NCI-H2081 (cell line): ENCODE measurements around the gene CACNA1B.

Source experiments
- DNase-seq, 2 experiments: peaks; one replicate each; lab custom pipeline; 2025; lab: John Stamatoyannopoulos, UW

CACNA1B gene

GRCh38 chr9:138040446-138041430, 163.2 kb downstream of the CACNA1B start:
- no peak for DNase-seq

GRCh38 chr9:138042146-138042545, 164.6 kb downstream of the CACNA1B start:
- no peak for DNase-seq

- no peak for DNase-seq
Measured at GRCh38 chr9:138042640-138043039, 165.1 kb downstream of the CACNA1B start.

GRCh38 chr9:138043061-138043410, 165.5 kb downstream of the CACNA1B start:
- no peak for DNase-seq

GRCh38 chr9:138043411-138044345, 166.1 kb downstream of the CACNA1B start:
- no peak for DNase-seq

GRCh38 chr9:138044485-138045383, 167.2 kb downstream of the CACNA1B start:
- no peak for DNase-seq

- DNase-seq: no peak
Measured at GRCh38 chr9:138045541-138046490, 168.2 kb downstream of the CACNA1B start.

GRCh38 chr9:138046641-138047301, 169.2 kb downstream of the CACNA1B start:
- no peak for DNase-seq

- DNase-seq: no peak
Measured at GRCh38 chr9:138047469-138048040, 170.0 kb downstream of the CACNA1B start.

GRCh38 chr9:138048184-138048583, 170.6 kb downstream of the CACNA1B start:
- DNase-seq: no peak

- no peak for DNase-seq
Measured at GRCh38 chr9:138049085-138049778, 171.7 kb downstream of the CACNA1B start.

- DNase-seq: no peak
Measured at GRCh38 chr9:138049779-138050471, 172.3 kb downstream of the CACNA1B start.

- no peak for DNase-seq
Measured at GRCh38 chr9:138050472-138051330, 173.1 kb downstream of the CACNA1B start.

GRCh38 chr9:138051586-138052321, 174.2 kb downstream of the CACNA1B start:
- no peak for DNase-seq

GRCh38 chr9:138052322-138052615, 174.7 kb downstream of the CACNA1B start:
- DNase-seq: no peak

- DNase-seq: no peak
Measured at GRCh38 chr9:138052635-138053320, 175.2 kb downstream of the CACNA1B start.
